Esophagus (tissue), 2 donors: Measurements from ENCODE around the gene SFTPA1. TPM values are rescaled to one million over a fixed set of nuclear protein-coding genes. Genes with fewer than 3 reads are reported as not detected.
"Not testable (repeated sequence)": the region's sequence is repeated elsewhere in the genome, so short reads cannot be mapped to it uniquely, and the experiment has no call there.

Experiments
- H3K27ac ChIP-seq, 2 donors: one replicate each; pipeline ENCODE4 v1.5.1; 2013; ENCODE audit warnings: low read depth in 2 of 2, mild to moderate bottlenecking in 2 of 2, inconsistent platforms in 1 of 2, low read length in 1 of 2, moderate library complexity in 1 of 2
- H3K27me3 ChIP-seq, 2 donors: one replicate each; pipeline ENCODE4 v1.6.1; 2013; ENCODE audit warnings: low read length in 2 of 2, control low read depth in 1 of 2, mild to moderate bottlenecking in 1 of 2; ENCODE audit not compliant: insufficient read depth in 2 of 2, control insufficient read depth in 1 of 2
- H3K36me3 ChIP-seq, 2 donors: one replicate each; pipeline ENCODE4 v1.6.1; 2013; ENCODE audit warnings: low read length in 1 of 2; ENCODE audit not compliant: control insufficient read depth in 2 of 2, insufficient read depth in 2 of 2
- H3K4me1 ChIP-seq, 2 donors: one replicate each; pipeline ENCODE4 v1.6.1; 2013; ENCODE audit warnings: low read length in 1 of 2; ENCODE audit not compliant: control insufficient read depth in 2 of 2, insufficient read depth in 2 of 2
- H3K4me3 ChIP-seq, 2 donors: one replicate each; pipeline ENCODE4 v1.5.1; 2013; ENCODE audit warnings: low read length in 2 of 2, mild to moderate bottlenecking in 2 of 2, low read depth in 1 of 2, moderate library complexity in 1 of 2
- H3K9me3 ChIP-seq, 2 donors: one replicate each; pipeline ENCODE4 v1.6.1; 2013; ENCODE audit warnings: mild to moderate bottlenecking in 2 of 2, low read depth in 1 of 2, low read length in 1 of 2, moderate library complexity in 1 of 2; ENCODE audit not compliant: control insufficient read depth in 2 of 2, insufficient read depth in 1 of 2
- WGBS, 2 donors: extraction: QIAGEN DNeasy Blood & Tissue Kit; methylation state at CpG; one replicate each; pipeline ENCODE4 v1.1.7; 2013; 5-methylcytosine and 5-hydroxymethylcytosine counted together
- polyA plus RNA-seq, 2 donors: library from polyadenylated mRNA; stranded (reverse); fragments of 200-250 nt; gene quantifications; one replicate each; pipeline ENCODE4 v1.2.3, GENCODE V29; 2013
- donor health status: healthy with polysubstance abuse.
- donor health status: Bipolar disorder and iron deficiency.

The SFTPA1 gene
- polyA plus RNA-seq, 2 donors, result 0.29 to 0.57 TPM

- no peak overlapping the region for H3K4me3 ChIP-seq
- H3K36me3 ChIP-seq, result no peaks in the 10 kb centered on the region
- no peak overlapping the region for H3K27ac ChIP-seq
- no peaks in the 10 kb centered on the region for H3K4me1 ChIP-seq
- 86 to 87% methylated on average over 11 of the region's 11 CpGs for WGBS, 2 donors
- H3K9me3 ChIP-seq, result no peaks in the 10 kb centered on the region
- no peaks in the 10 kb centered on the region for H3K27me3 ChIP-seq
Observed at GRCh38 chr10:79585870-79586527, 24.7 kb upstream of the SFTPA1 start.

GRCh38 chr10:79586933-79587332 is 23.8 kb upstream of the SFTPA1 start:
- Histone ChIP-seq H3K4me1 (no peaks in the 10 kb centered on the region), H3K36me3 (no peaks in the 10 kb centered on the region), H3K27ac (no peak overlapping the region), H3K9me3 (no peaks in the 10 kb centered on the region), H3K4me3 (no peak overlapping the region), H3K27me3 (no peaks in the 10 kb centered on the region)
- 39 to 43% methylated on average over 2 of the region's 2 CpGs for WGBS, 2 donors

DNA sequence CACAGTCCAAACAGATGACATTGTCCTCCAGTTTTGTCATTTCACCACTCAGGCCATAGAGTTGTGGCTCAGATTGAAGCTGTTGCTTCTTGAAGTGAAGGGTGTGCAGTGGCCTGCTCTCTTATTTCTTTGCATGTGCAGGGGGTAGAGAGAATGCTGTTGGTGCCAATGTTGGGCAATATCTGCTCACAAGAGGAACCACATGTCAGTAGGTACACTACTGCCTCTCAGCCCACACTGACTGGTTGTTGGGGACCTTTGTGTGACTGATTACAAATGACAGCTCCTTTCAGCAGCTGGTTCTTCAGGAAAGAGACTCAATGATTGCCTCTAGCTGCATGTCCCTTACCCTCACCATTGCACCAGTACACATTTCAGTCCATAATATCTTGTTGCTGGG is 21.9 kb upstream of the SFTPA1 start:
- H3K36me3 ChIP-seq, result no peaks in the 10 kb centered on the region
- no peaks in the 10 kb centered on the region for H3K4me1 ChIP-seq
- H3K27ac ChIP-seq, result no peak overlapping the region
- no peaks in the 10 kb centered on the region for H3K9me3 ChIP-seq
- no peak overlapping the region for H3K4me3 ChIP-seq
- no peaks in the 10 kb centered on the region for H3K27me3 ChIP-seq

DNA sequence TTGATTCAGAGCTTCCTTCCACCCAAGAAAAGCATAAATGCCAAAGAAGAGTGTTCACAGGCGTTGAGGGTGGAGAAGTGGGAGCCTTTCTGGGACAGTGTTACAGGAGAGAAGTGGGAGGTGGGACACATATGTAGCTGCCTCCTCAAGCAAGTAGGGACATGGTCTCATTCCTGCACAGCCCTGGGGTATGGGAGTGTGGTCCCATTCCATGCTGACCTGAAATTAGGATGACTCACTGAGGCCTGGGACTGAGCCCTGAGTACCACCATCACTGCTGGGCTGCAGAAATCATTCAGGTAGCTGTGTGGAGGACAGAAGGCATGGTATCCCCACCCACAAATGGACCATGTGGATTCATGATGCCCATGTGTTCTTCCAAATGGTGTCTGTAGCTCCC is 17.4 kb upstream of the SFTPA1 start:
- H3K27me3 ChIP-seq, result peaks cover 0 to 3% of the 10 kb centered on the region in 2 donors
- peaks cover 0 to 3% of the 10 kb centered on the region in 2 donors for H3K9me3 ChIP-seq
- no peak overlapping the region for H3K27ac ChIP-seq
- H3K36me3 ChIP-seq, result no peaks in the 10 kb centered on the region
- H3K4me3 ChIP-seq, result no peak overlapping the region
- H3K4me1 ChIP-seq, result no peaks in the 10 kb centered on the region
- 74 to 80% methylated on average over 1 of the region's 1 CpG for WGBS, 2 donors

DNA sequence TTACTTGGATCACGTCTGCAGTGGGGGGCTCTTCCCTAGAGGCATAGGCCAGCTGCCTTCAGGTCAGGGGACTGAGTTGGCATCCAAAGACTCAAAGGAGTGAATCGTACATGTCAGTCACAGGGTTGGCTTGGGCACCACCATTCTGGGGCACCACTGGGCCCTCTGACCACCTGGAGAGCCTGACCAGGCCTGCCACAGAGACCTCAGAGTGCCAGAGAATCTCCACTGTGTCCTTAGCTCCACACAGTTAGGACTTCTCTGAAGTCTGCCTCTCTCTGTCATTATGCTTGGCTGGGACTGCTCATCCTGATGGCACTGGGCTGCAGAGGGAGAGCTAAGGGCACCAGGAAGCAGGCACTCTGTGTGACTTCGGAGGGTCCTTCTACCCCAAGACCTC is 16.2 kb upstream of the SFTPA1 start:
- not testable (repeated sequence) for H3K4me1 ChIP-seq, H3K36me3 ChIP-seq, H3K4me3 ChIP-seq, H3K27me3 ChIP-seq, H3K9me3 ChIP-seq, H3K27ac ChIP-seq
- 77 to 86% methylated on average over 3 of the region's 3 CpGs for WGBS, 2 donors

DNA sequence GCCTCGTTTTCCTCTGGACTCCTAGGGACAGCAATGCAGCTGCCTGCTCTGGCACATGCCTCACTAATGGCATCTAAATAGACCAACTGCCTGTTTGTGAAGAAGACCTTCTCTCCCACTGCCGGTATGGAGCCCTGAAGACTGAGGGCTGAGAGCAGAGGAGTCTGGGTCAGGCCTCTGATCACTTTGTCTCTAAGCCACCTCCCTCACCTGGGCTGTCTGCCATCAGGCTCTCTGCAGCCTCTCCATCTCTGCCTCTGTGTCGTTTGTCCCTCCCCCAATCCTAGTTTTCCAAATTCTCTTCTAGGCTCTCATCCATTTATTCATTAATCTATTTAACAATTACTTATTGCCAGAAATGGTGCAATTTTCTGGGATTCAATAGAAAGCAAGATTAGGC is 15.2 kb upstream of the SFTPA1 start:
- Histone ChIP-seq H3K4me3 (no peak overlapping the region), H3K4me1 (no peaks in the 10 kb centered on the region), H3K9me3 (peaks cover 0 to 3% of the 10 kb centered on the region in 2 donors), H3K27ac (no peak overlapping the region), H3K36me3 (no peaks in the 10 kb centered on the region), H3K27me3 (peaks cover 0 to 3% of the 10 kb centered on the region in 2 donors)
- WGBS, 2 donors, result 37 to 61% methylated on average over 3 of the region's 3 CpGs

DNA sequence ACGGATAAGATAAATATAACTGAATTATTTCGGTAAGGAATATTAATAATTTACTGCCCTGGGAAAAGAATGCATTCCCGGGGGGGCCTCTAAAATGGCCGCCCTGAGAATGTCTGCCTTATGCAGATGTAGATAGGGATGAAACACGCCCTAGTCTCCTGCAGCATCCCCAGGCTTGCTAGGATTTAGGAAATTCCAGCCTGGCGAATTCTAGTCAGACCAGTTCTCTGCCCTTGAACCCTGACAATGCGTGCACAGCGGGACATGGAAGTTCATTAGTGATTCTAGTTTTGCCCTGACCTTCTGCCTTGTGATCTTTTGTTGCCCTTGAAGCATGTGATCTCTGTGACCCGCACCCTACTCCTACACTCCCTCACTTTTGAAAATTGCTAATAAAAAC is 11.1 kb upstream of the SFTPA1 start:
- not testable (repeated sequence) for H3K9me3 ChIP-seq, H3K4me1 ChIP-seq, H3K27ac ChIP-seq, H3K4me3 ChIP-seq, H3K36me3 ChIP-seq, H3K27me3 ChIP-seq
- 78 to 83% methylated on average over 9 of the region's 9 CpGs for WGBS, 2 donors

DNA sequence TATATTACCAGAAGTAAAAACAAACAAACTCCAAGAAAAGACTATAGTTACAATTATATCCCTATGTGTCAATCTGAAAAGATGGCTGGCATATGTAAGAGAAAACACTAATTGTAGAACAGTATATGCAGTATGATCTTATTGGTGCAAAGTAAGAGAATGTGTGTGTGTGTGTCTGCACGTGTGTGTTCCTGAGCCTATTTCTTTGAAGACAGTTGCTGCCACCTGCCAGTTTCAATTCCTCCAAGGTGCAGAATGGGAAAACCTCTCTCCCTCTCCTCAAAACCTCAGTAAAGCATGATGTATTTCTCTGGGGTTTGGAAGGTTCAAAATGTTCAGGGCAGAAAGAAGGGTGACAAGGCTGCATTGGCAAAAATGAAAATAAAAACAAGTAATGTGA is 8.8 kb upstream of the SFTPA1 start:
- WGBS, 2 donors, result 23 to 30% methylated on average over 1 of the region's 1 CpG
- H3K9me3 ChIP-seq, result no peaks in the 10 kb centered on the region
- H3K4me1 ChIP-seq, result no peaks in the 10 kb centered on the region
- no peaks in the 10 kb centered on the region for H3K27me3 ChIP-seq
- no peak overlapping the region for H3K27ac ChIP-seq
- H3K36me3 ChIP-seq, result no peaks in the 10 kb centered on the region
- H3K4me3 ChIP-seq, result no peak overlapping the region

DNA sequence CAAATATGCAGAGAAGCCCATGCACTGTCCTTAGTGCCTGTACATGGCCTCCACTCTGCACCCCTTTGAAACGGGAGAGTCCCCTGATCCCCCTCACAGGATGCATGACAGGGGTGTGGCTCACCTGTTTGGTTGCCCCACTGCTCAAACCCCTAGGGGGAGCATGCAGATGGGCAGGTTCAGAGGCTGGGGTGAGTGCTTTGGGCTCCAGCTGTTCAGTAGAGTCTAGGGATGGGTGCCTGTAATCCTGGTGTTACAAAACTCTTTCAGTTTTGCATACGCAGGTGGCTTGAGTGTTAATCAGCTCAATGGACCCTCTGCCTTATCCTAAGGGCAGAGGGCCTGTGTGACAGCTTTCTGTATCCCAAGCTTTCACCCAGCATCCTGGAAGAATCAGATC is 7.8 kb upstream of the SFTPA1 start:
- no peaks in the 10 kb centered on the region for H3K27me3 ChIP-seq
- 55 to 76% methylated on average over 2 of the region's 2 CpGs for WGBS, 2 donors
- H3K4me1 ChIP-seq, result no peaks in the 10 kb centered on the region
- no peaks in the 10 kb centered on the region for H3K36me3 ChIP-seq
- no peak overlapping the region for H3K4me3 ChIP-seq
- no peak overlapping the region for H3K27ac ChIP-seq
- no peaks in the 10 kb centered on the region for H3K9me3 ChIP-seq

DNA sequence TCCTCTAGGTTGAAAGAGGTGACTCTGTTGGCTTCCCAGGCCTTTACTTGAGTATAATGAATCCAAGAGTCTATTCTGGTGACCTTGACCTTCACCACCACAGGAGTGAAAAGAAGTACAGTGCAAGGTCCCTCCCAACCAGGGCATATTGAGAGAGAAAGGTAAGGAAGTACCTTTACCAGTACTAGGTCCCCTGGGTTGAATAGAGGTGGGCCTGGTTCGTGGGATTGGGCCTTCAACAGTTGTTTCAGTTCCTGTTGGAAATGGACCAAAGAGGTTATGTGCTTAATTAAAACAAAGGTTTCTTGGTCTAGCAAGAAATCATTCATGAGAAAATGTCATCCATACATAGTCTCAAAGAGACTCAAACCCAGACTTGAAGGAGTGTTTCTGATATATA is 6.4 kb upstream of the SFTPA1 start:
- Histone ChIP-seq H3K27ac (no peak overlapping the region), H3K27me3 (no peaks in the 10 kb centered on the region), H3K9me3 (no peaks in the 10 kb centered on the region), H3K36me3 (no peaks in the 10 kb centered on the region), H3K4me3 (no peak overlapping the region), H3K4me1 (no peaks in the 10 kb centered on the region)
- WGBS, 2 donors, result 44 to 68% methylated on average over 1 of the region's 1 CpG
